HepG2 (cell line): ENCODE results near the gene GAL3ST3. TPM values are rescaled to one million over a fixed set of nuclear protein-coding genes. Genes with fewer than 3 reads are reported as not detected.

ENCODE experiments used
- CCDC6 ChIP-seq: sonication (generic); formaldehyde crosslinking; IDR thresholded peaks from 2 replicates; pipeline ENCODE4 v1.8.1; 2022; ENCODE audit warnings: mild to moderate bottlenecking, missing genetic modification reagents, moderate library complexity
- CENPT ChIP-seq: sonication (generic); formaldehyde crosslinking; IDR thresholded peaks from 2 replicates; pipeline ENCODE4 v1.8.0; 2022; ENCODE audit warnings: low read depth, mild to moderate bottlenecking, moderate library complexity, missing genetic modification reagents
- DNMT3B ChIP-seq: conservative IDR thresholded peaks from 2 replicates; pipeline ENCODE4 v1.6.1; 2016; ENCODE audit warnings: missing biosample characterization, control low read depth
- FOSL1 ChIP-seq: sonication (generic); formaldehyde crosslinking; IDR thresholded peaks from 2 replicates; pipeline ENCODE4 v1.9.0; 2021; ENCODE audit warnings: missing genetic modification reagents, borderline replicate concordance
- HOXD1 ChIP-seq: sonication (generic); formaldehyde crosslinking; IDR thresholded peaks from 2 replicates; pipeline ENCODE4 v1.5.0; 2020; ENCODE audit warnings: missing genetic modification reagents
- MATR3 ChIP-seq: sonication (generic); formaldehyde crosslinking; IDR thresholded peaks from 2 replicates; pipeline ENCODE4 v1.4.0; 2020; ENCODE audit warnings: missing genetic modification reagents
- MIER3 ChIP-seq: IDR thresholded peaks from 2 replicates; pipeline ENCODE4 v1.6.1; 2016; ENCODE audit warnings: missing compliant biosample characterization, borderline replicate concordance
- NFKBIZ ChIP-seq: IDR thresholded peaks from 2 replicates; pipeline ENCODE4 v1.6.1; 2018; ENCODE audit warnings: missing genetic modification reagents, missing compliant biosample characterization
- NONO ChIP-seq, 2 experiments: fragments of 450-650 bp in 1 of 2; sonication (generic) in 1 of 2; formaldehyde crosslinking in 1 of 2; IDR thresholded peaks in 1 of 2; conservative IDR thresholded peaks in 1 of 2; 2 replicates each; pipeline versions ENCODE4 v1.6.1 to v1.8.0; 2017 to 2022; ENCODE audit warnings: mild to moderate bottlenecking in 1 of 2, missing genetic modification reagents in 1 of 2, moderate library complexity in 1 of 2
- PPARG ChIP-seq: conservative IDR thresholded peaks from 2 replicates; pipeline ENCODE4 v1.6.1; 2016; ENCODE audit warnings: missing biosample characterization, missing genetic modification reagents
- RAD21 ChIP-seq: fragments of 450-650 bp; formaldehyde crosslinking; IDR thresholded peaks from 2 replicates; pipeline ENCODE4 v1.5.0; 2020; ENCODE audit warnings: mild to moderate bottlenecking
- RBFOX2 ChIP-seq: fragments of 200-400 bp; formaldehyde crosslinking; IDR thresholded peaks from 2 replicates; pipeline ENCODE4 v1.6.1; 2017; ENCODE audit warnings: low read depth, mild to moderate bottlenecking, low read length
- SALL1 ChIP-seq: sonication (generic); formaldehyde crosslinking; IDR thresholded peaks from 2 replicates; pipeline ENCODE4 v1.8.0; 2022; ENCODE audit warnings: mild to moderate bottlenecking, missing genetic modification reagents
- SMC3 ChIP-seq: IDR thresholded peaks from 2 replicates; pipeline ENCODE4 v1.6.1; 2011; ENCODE audit warnings: low read length, improper control_type of control experiment
- SRY ChIP-seq: sonication (generic); formaldehyde crosslinking; IDR thresholded peaks from 2 replicates; pipeline ENCODE4 v1.8.0; 2022; ENCODE audit warnings: mild to moderate bottlenecking, missing genetic modification reagents
- TCF7 ChIP-seq: sonication (generic); IDR thresholded peaks from 2 replicates; pipeline ENCODE4 v1.6.1; 2016; ENCODE audit warnings: antibody characterized with exemption, low read depth
- ZKSCAN8 ChIP-seq: IDR thresholded peaks from 2 replicates; pipeline ENCODE4 v1.6.1; 2016; ENCODE audit warnings: borderline replicate concordance, missing genetic modification reagents, missing compliant biosample characterization
- ZMYM4 ChIP-seq: sonication (generic); formaldehyde crosslinking; IDR thresholded peaks from 2 replicates; pipeline ENCODE4 v1.8.1; 2023; ENCODE audit warnings: mild to moderate bottlenecking, missing genetic modification reagents
- ZNF10 ChIP-seq: sonication (generic); formaldehyde crosslinking; IDR thresholded peaks from 2 replicates; pipeline ENCODE4 v1.4.0; 2020; ENCODE audit warnings: mild to moderate bottlenecking, low read depth, missing genetic modification reagents, borderline replicate concordance
- ZNF530 ChIP-seq: sonication (generic); formaldehyde crosslinking; IDR thresholded peaks from 2 replicates; pipeline ENCODE4 v1.5.0; 2020; ENCODE audit warnings: low read depth, mild to moderate bottlenecking, missing genetic modification reagents
- ZNF614 ChIP-seq: IDR thresholded peaks from 2 replicates; pipeline ENCODE4 v1.6.1; 2018; ENCODE audit warnings: missing biosample characterization, missing genetic modification reagents, inconsistent platforms, borderline replicate concordance
- ZNF749 ChIP-seq: sonication (generic); formaldehyde crosslinking; IDR thresholded peaks from 2 replicates; pipeline ENCODE4 v1.8.0; 2022; ENCODE audit warnings: mild to moderate bottlenecking, missing genetic modification reagents, moderate library complexity, borderline replicate concordance
- ZNF772 ChIP-seq: sonication (generic); formaldehyde crosslinking; IDR thresholded peaks from 2 replicates; pipeline ENCODE4 v1.5.0; 2020; ENCODE audit warnings: mild to moderate bottlenecking, missing genetic modification reagents
- ZNF839 ChIP-seq: sonication (generic); formaldehyde crosslinking; IDR thresholded peaks from 2 replicates; pipeline ENCODE4 v1.4.0; 2020; ENCODE audit warnings: missing genetic modification reagents, mild to moderate bottlenecking, borderline replicate concordance
- ZSCAN21 ChIP-seq: sonication (generic); formaldehyde crosslinking; IDR thresholded peaks from 2 replicates; pipeline ENCODE4 v1.8.0; 2022; ENCODE audit warnings: mild to moderate bottlenecking, missing genetic modification reagents, moderate library complexity, borderline replicate concordance
- polyA plus RNA-seq, 8 experiments: library from polyadenylated mRNA; depleted of rRNA in 3 of 8; stranded (reverse) in 7 of 8; unstranded in 1 of 8; fragments of >200 nt; fragmentation: Illumina TruSeq in 4 of 8; extraction: Trizol in 4 of 8; gene quantifications; 2 replicates each; pipeline versions ENCODE4 v1.2.1 to v1.2.3, GENCODE V29; 2011 to 2016; ENCODE audit warnings: low read depth in 4 of 8, missing spikeins in 1 of 8, mixed read lengths in 1 of 8; ENCODE audit not compliant: insufficient read depth in 1 of 8
- total RNA-seq, 5 experiments: library from RNA; depleted of rRNA; stranded (reverse); fragments of >200 nt; fragmentation: Illumina TruSeq; extraction: Trizol; gene quantifications; 2 replicates each; pipeline ENCODE4 v1.2.3, GENCODE V29; 2016; ENCODE audit warnings: low read depth in 1 of 5
- TF ChIP-seq, protein P1 (sequence below): sonication (generic); formaldehyde crosslinking; conservative IDR thresholded peaks from 2 replicates; pipeline ENCODE4 v1.4.0; 2020; ENCODE audit warnings: missing genetic modification reagents
- TF ChIP-seq, protein P2 (sequence below): sonication (generic); formaldehyde crosslinking; IDR thresholded peaks from 2 replicates; pipeline ENCODE4 v1.8.1; 2023; ENCODE audit warnings: missing genetic modification reagents, inconsistent platforms, borderline replicate concordance
- TF ChIP-seq, protein P3 (sequence below): sonication (generic); formaldehyde crosslinking; IDR thresholded peaks from 2 replicates; pipeline ENCODE4 v1.9.0; 2021; ENCODE audit warnings: missing genetic modification reagents, borderline replicate concordance

The GAL3ST3 gene
- total and polyA plus RNA-seq, 2 of the 13 experiments (the other 11 are each of a cell fraction or from before 2014, with no cell fraction given), result not detected

DNA sequence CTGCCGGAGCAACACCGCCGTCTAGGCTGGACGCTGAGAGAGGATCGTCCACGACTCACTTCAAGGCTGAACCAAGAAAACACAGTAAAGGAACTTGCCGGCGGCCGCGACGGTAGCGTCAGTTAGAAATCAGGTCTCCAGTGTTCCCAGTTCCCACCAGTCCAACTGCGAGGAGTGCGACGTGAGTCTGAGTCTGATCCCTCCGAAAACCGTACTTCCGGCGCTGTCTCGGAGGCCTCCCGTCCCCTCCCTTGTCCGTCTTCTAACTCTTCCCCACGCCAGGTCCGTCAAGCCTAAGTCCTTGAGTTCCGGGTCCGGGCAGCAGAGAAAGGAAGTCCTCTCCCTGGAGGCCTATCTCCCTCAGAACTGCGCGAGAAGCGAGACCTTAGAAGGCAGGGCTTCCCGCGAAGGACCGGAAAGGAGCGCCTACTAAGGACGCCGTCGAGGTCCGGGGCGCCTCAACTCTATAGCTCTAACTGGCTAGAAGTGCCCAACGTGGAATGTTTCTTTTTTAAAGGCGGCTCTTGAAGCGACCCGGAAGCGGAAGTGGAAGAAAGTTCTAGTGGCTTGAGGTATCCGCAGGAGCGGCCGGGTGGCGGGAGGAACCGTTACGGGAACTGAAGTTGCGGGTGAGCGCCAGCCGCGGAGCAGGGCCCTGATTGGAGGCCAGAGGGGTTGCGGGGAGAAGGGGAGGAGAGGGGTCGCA, 46.9 kb downstream of the GAL3ST3 start, which contains the start of the genes BANF1 and EIF1AD (continued):
- TF ChIP-seq ZNF749 (CRISPR knock-in tag), result peak; percentile 81; the same call in 1 of the 2 replicates
- no peak; the same call in 1 of the 2 replicates for TF ChIP-seq CCDC6
- peak; percentile 79 for TF ChIP-seq RBFOX2
- TF ChIP-seq NONO (IDR thresholded peaks at IDR 0.05), result no peak
- peak; percentile 87 for TF ChIP-seq NONO (CRISPR knock-in tag; conservative IDR thresholded peaks at IDR 0.05)
- TF ChIP-seq DNMT3B (CRISPR knock-in tag), result 0 out of 2 replicates have a peak, but pooled peaks have one; percentile 53
- no peak for TF ChIP-seq HOXD1 (CRISPR knock-in tag)
- no peak for TF ChIP-seq NFKBIZ
- peak; percentile 60; the same call in 1 of the 2 replicates for TF ChIP-seq ZSCAN21
- TF ChIP-seq ZNF614 (CRISPR knock-in tag), result peak; percentile 97
- TF ChIP-seq ZNF839 (CRISPR knock-in tag), result peak; percentile 98
- no peak for TF ChIP-seq ZNF10 (CRISPR knock-in tag)
- peak; percentile 67; the same call in 1 of the 2 replicates for TF ChIP-seq MIER3
- TF ChIP-seq RAD21 (CRISPR knock-in tag), result peak; percentile 43; the same call in 1 of the 2 replicates
- TF ChIP-seq PPARG (CRISPR knock-in tag), result no peak; the same call in 1 of the 2 replicates
- TF ChIP-seq ZNF530 (CRISPR knock-in tag), result peak; percentile 68; the same call in 1 of the 2 replicates
- TF ChIP-seq, protein P1, sequence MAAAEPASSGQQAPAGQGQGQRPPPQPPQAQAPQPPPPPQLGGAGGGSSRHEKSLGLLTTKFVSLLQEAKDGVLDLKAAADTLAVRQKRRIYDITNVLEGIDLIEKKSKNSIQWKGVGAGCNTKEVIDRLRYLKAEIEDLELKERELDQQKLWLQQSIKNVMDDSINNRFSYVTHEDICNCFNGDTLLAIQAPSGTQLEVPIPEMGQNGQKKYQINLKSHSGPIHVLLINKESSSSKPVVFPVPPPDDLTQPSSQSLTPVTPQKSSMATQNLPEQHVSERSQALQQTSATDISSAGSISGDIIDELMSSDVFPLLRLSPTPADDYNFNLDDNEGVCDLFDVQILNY (CRISPR knock-in tag), result no peak
- TF ChIP-seq SMC3, result no peak
- peak; percentile 75; the same call in 1 of the 2 replicates for TF ChIP-seq SRY
- TF ChIP-seq, protein P2, sequence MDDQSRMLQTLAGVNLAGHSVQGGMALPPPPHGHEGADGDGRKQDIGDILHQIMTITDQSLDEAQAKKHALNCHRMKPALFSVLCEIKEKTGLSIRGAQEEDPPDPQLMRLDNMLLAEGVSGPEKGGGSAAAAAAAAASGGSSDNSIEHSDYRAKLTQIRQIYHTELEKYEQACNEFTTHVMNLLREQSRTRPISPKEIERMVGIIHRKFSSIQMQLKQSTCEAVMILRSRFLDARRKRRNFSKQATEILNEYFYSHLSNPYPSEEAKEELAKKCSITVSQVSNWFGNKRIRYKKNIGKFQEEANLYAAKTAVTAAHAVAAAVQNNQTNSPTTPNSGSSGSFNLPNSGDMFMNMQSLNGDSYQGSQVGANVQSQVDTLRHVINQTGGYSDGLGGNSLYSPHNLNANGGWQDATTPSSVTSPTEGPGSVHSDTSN (CRISPR knock-in tag), result no peak
- TF ChIP-seq CENPT (CRISPR knock-in tag), result no peak
- TF ChIP-seq ZNF772 (CRISPR knock-in tag), result no peak; the same call in 1 of the 2 replicates
- peak; percentile 89 for TF ChIP-seq SALL1 (CRISPR knock-in tag)
- peak; percentile 73; the same call in 1 of the 2 replicates for TF ChIP-seq ZMYM4 (CRISPR knock-in tag)
- no peak for TF ChIP-seq FOSL1
- TF ChIP-seq, protein P3, sequence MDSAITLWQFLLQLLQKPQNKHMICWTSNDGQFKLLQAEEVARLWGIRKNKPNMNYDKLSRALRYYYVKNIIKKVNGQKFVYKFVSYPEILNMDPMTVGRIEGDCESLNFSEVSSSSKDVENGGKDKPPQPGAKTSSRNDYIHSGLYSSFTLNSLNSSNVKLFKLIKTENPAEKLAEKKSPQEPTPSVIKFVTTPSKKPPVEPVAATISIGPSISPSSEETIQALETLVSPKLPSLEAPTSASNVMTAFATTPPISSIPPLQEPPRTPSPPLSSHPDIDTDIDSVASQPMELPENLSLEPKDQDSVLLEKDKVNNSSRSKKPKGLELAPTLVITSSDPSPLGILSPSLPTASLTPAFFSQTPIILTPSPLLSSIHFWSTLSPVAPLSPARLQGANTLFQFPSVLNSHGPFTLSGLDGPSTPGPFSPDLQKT (CRISPR knock-in tag), result 0 out of 2 replicates have a peak, but pooled peaks have one; percentile 26
- TF ChIP-seq ZKSCAN8 (CRISPR knock-in tag), result peak; percentile 89; the same call in 1 of the 2 replicates
- peak; percentile 6; the same call in 1 of the 2 replicates for TF ChIP-seq TCF7
- no peak for TF ChIP-seq MATR3 (CRISPR knock-in tag)
